ENCODE data around the gene SH2D3C.

The SH2D3C gene

DNA sequence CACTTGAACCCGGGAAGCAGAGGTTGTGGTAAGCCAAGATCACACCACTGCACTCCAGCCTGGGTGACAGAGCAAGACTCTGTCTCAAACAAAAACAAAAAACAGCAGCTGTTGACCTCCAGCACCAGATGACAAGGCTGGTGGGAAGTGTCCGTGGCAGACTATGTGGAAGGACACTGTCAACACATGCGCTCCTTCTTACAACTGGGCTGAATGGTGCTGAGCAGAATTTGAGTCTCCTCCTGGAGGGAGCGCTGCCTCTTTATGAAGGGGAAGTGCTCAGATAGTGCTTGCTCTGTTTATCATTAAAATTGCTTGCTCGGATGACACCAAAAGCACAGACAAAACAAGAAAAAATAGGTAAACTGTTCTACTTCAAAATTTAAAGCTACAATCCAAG, 80.9 kb downstream of the SH2D3C start:
- Histone ChIP-seq H3K4me1 (ENCODE audit: control insufficient read depth, insufficient read depth, low read length) (no peaks in the 10 kb centered on the region), H3K9me3 (ENCODE audit: control insufficient read depth, insufficient read depth, low read depth, low read length) (no peaks in the 10 kb centered on the region), H3K4me3 (ENCODE audit: low read depth, low read length) (no peak overlapping the region), H3K36me3 (ENCODE audit: control insufficient read depth in 2 of 2, insufficient read depth in 1 of 2, low read length in 2 of 2) (peaks cover 0 to 7% of the 10 kb centered on the region in 2 experiments; a peak in 1 of 3 replicates), H3K27ac (ENCODE audit: extremely low read depth, low read depth, low read length) (no peak overlapping the region)
- CTCF ChIA-PET, result no interaction called here
- TF ChIP-seq, protein P1, sequence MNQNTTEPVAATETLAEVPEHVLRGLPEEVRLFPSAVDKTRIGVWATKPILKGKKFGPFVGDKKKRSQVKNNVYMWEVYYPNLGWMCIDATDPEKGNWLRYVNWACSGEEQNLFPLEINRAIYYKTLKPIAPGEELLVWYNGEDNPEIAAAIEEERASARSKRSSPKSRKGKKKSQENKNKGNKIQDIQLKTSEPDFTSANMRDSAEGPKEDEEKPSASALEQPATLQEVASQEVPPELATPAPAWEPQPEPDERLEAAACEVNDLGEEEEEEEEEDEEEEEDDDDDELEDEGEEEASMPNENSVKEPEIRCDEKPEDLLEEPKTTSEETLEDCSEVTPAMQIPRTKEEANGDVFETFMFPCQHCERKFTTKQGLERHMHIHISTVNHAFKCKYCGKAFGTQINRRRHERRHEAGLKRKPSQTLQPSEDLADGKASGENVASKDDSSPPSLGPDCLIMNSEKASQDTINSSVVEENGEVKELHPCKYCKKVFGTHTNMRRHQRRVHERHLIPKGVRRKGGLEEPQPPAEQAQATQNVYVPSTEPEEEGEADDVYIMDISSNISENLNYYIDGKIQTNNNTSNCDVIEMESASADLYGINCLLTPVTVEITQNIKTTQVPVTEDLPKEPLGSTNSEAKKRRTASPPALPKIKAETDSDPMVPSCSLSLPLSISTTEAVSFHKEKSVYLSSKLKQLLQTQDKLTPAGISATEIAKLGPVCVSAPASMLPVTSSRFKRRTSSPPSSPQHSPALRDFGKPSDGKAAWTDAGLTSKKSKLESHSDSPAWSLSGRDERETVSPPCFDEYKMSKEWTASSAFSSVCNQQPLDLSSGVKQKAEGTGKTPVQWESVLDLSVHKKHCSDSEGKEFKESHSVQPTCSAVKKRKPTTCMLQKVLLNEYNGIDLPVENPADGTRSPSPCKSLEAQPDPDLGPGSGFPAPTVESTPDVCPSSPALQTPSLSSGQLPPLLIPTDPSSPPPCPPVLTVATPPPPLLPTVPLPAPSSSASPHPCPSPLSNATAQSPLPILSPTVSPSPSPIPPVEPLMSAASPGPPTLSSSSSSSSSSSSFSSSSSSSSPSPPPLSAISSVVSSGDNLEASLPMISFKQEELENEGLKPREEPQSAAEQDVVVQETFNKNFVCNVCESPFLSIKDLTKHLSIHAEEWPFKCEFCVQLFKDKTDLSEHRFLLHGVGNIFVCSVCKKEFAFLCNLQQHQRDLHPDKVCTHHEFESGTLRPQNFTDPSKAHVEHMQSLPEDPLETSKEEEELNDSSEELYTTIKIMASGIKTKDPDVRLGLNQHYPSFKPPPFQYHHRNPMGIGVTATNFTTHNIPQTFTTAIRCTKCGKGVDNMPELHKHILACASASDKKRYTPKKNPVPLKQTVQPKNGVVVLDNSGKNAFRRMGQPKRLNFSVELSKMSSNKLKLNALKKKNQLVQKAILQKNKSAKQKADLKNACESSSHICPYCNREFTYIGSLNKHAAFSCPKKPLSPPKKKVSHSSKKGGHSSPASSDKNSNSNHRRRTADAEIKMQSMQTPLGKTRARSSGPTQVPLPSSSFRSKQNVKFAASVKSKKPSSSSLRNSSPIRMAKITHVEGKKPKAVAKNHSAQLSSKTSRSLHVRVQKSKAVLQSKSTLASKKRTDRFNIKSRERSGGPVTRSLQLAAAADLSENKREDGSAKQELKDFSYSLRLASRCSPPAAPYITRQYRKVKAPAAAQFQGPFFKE (tag by site-specific recombination; IDR thresholded peaks at IDR 0.05; ENCODE audit: borderline replicate concordance), result no peak
- TF ChIP-seq ZBTB7A (tag by site-specific recombination; IDR thresholded peaks at IDR 0.05; ENCODE audit: low read depth), result no peak
- TF ChIP-seq ZNF776 (tag by site-specific recombination; IDR thresholded peaks at IDR 0.05; ENCODE audit: borderline replicate concordance), result no peak
- TF ChIP-seq ZNF391 (tag by site-specific recombination; IDR thresholded peaks at IDR 0.05; ENCODE audit: borderline replicate concordance, low read depth), result no peak
- no peak for TF ChIP-seq ZNF791 (tag by site-specific recombination; IDR thresholded peaks at IDR 0.05)
- TF ChIP-seq ZNF23 (tag by site-specific recombination; IDR thresholded peaks at IDR 0.05; ENCODE audit: borderline replicate concordance), result no peak
- TF ChIP-seq SP2 (tag by site-specific recombination; IDR thresholded peaks at IDR 0.05), result no peak
- TF ChIP-seq KLF7 (tag by site-specific recombination; IDR thresholded peaks at IDR 0.05; ENCODE audit: borderline replicate concordance), result no peak
- TF ChIP-seq ZNF548 (tag by site-specific recombination; IDR thresholded peaks at IDR 0.05), result no peak
- POLR2A ChIA-PET, result no interaction called here

DNA sequence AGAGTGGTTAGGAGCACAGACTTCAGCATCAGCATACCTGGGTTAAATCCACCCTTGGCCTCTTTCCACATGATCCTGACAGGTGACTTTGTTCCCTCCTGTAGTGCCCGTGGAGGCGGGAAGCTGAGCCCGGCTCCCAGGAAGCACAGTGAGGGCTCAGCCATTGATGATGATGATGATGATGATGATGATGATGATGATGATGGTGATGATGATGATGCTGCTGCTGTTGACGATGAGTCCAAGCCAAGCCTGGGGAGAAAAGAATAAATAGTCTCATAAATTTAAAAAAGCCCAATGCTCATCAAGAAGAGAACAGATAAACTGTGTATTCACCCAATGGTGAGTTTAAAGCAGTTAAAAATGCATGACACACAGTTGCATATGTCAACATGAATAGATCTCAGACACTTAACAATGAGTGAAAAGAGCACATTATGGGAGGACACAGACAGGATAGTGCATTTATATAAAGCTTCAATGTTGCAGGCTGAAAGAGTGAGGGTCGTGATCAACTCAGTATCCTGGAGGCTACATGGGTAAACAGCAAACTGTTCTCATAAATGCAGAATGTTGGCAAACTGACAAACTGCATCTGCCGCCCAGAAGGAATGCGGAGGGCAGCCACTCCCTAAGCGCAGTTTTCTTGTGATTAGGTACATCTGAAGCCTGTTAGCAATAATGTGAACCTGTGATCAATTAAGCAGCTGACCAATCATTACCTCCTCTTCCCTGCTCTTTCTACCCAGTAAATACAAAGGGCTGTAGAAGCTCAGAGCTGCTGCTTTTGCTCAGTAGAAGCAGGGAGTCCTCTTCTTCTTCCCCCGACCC, 83.4 kb downstream of the SH2D3C start:
- H3K9me3 ChIP-seq (ENCODE audit: control insufficient read depth, insufficient read depth, low read depth, low read length), result no peaks in the 10 kb centered on the region
- no peak overlapping the region for H3K4me3 ChIP-seq (ENCODE audit: low read depth, low read length)
- H3K36me3 ChIP-seq (ENCODE audit: control insufficient read depth in 2 of 2, insufficient read depth in 1 of 2, low read length in 2 of 2), result peaks cover 0 to 19% of the 10 kb centered on the region in 2 experiments; a peak in 1 of 3 replicates
- TF ChIP-seq ZNF37A (tag by site-specific recombination; IDR thresholded peaks at IDR 0.05), result no peak
- TF ChIP-seq, protein P2, sequence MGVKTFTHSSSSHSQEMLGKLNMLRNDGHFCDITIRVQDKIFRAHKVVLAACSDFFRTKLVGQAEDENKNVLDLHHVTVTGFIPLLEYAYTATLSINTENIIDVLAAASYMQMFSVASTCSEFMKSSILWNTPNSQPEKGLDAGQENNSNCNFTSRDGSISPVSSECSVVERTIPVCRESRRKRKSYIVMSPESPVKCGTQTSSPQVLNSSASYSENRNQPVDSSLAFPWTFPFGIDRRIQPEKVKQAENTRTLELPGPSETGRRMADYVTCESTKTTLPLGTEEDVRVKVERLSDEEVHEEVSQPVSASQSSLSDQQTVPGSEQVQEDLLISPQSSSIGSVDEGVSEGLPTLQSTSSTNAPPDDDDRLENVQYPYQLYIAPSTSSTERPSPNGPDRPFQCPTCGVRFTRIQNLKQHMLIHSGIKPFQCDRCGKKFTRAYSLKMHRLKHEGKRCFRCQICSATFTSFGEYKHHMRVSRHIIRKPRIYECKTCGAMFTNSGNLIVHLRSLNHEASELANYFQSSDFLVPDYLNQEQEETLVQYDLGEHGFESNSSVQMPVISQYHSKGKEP (tag by site-specific recombination; IDR thresholded peaks at IDR 0.05), result no peak
- no peak for TF ChIP-seq ZNF623 (tag by site-specific recombination; IDR thresholded peaks at IDR 0.05)
- no peak for TF ChIP-seq ZSCAN23 (tag by site-specific recombination; IDR thresholded peaks at IDR 0.05)
- TF ChIP-seq ZXDB (tag by site-specific recombination; IDR thresholded peaks at IDR 0.05), result no peak
- no peak for TF ChIP-seq ZNF830 (tag by site-specific recombination; IDR thresholded peaks at IDR 0.05; ENCODE audit: low read depth)
- TF ChIP-seq, protein P3, sequence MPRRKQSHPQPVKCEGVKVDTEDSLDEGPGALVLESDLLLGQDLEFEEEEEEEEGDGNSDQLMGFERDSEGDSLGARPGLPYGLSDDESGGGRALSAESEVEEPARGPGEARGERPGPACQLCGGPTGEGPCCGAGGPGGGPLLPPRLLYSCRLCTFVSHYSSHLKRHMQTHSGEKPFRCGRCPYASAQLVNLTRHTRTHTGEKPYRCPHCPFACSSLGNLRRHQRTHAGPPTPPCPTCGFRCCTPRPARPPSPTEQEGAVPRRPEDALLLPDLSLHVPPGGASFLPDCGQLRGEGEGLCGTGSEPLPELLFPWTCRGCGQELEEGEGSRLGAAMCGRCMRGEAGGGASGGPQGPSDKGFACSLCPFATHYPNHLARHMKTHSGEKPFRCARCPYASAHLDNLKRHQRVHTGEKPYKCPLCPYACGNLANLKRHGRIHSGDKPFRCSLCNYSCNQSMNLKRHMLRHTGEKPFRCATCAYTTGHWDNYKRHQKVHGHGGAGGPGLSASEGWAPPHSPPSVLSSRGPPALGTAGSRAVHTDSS (tag by site-specific recombination; IDR thresholded peaks at IDR 0.05), result peak; percentile 99
- TF ChIP-seq, protein P4, sequence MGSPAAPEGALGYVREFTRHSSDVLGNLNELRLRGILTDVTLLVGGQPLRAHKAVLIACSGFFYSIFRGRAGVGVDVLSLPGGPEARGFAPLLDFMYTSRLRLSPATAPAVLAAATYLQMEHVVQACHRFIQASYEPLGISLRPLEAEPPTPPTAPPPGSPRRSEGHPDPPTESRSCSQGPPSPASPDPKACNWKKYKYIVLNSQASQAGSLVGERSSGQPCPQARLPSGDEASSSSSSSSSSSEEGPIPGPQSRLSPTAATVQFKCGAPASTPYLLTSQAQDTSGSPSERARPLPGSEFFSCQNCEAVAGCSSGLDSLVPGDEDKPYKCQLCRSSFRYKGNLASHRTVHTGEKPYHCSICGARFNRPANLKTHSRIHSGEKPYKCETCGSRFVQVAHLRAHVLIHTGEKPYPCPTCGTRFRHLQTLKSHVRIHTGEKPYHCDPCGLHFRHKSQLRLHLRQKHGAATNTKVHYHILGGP (tag by site-specific recombination; IDR thresholded peaks at IDR 0.05), result no peak
- ChIA-PET CTCF (no interaction called here), POLR2A (no interaction called here)
- no peaks in the 10 kb centered on the region for H3K4me1 ChIP-seq (ENCODE audit: control insufficient read depth, insufficient read depth, low read length)
- no peak overlapping the region for H3K27ac ChIP-seq (ENCODE audit: extremely low read depth, low read depth, low read length)

All from HEK293 (cell line).